Neural progenitor cell (in vitro differentiated cells): ENCODE data around the gene CMPK1. TPM values are rescaled to one million over a fixed set of nuclear protein-coding genes. Genes with fewer than 3 reads are reported as not detected.

Experiments used
- DNase-seq: peaks from one replicate; pipeline ENCODE4 v3.0.0-alpha.2; 2016; ENCODE audit warnings: low spot score
- H2AFZ ChIP-seq: fragments of 200-600 bp; sonication (generic); replicated peaks from 2 replicates; pipeline ENCODE4 v1.6.1; 2016; ENCODE audit warnings: antibody characterized with exemption
- H3F3A ChIP-seq: fragments of 200-600 bp; sonication (generic); 2 replicates; pipeline ENCODE4 v1.6.1; 2016; ENCODE audit warnings: antibody characterized with exemption, low read depth
- H3K27ac ChIP-seq: fragments of 200-600 bp; sonication (generic); 2 replicates; pipeline ENCODE4 v1.5.1; 2016; ENCODE audit warnings: mild to moderate bottlenecking
- H3K27me3 ChIP-seq: fragments of 200-600 bp; sonication (generic); 2 replicates; pipeline ENCODE4 v1.6.1; 2016; ENCODE audit warnings: mild to moderate bottlenecking, moderate library complexity
- H3K36me3 ChIP-seq: fragments of 200-600 bp; sonication (generic); 2 replicates; pipeline ENCODE4 v1.5.1; 2016
- H3K4me1 ChIP-seq: fragments of 200-600 bp; sonication (generic); 2 replicates; pipeline ENCODE4 v1.6.1; 2016; ENCODE audit warnings: mixed run types
- H3K4me2 ChIP-seq: fragments of 200-600 bp; sonication (generic); 2 replicates; pipeline ENCODE4 v1.6.1; 2016
- H3K4me3 ChIP-seq: fragments of 200-600 bp; sonication (generic); 2 replicates; pipeline ENCODE4 v1.5.1; 2016
- H3K79me2 ChIP-seq: fragments of 200-600 bp; sonication (generic); 2 replicates; pipeline ENCODE4 v1.6.1; 2016; ENCODE audit warnings: low read depth
- H3K9ac ChIP-seq: fragments of 200-600 bp; sonication (generic); 2 replicates; pipeline ENCODE4 v1.6.1; 2016
- H3K9me3 ChIP-seq: fragments of 200-600 bp; sonication (generic); 2 replicates; pipeline ENCODE4 v1.5.1; 2016; ENCODE audit warnings: low read depth
- H4K20me1 ChIP-seq: fragments of 200-600 bp; sonication (generic); 2 replicates; pipeline ENCODE4 v1.6.1; 2016; ENCODE audit warnings: low read depth
- H3K27ac Mint-ChIP-seq: 3 replicates; pipeline ENCODE4 v1.8.0; 2021; ENCODE audit warnings: mixed read lengths
- H3K27me3 Mint-ChIP-seq: 2 replicates; pipeline ENCODE4 v1.8.0; 2022; ENCODE audit warnings: low read depth, mild to moderate bottlenecking, inconsistent platforms, moderate library complexity, mixed read lengths; ENCODE audit not compliant: insufficient read depth
- H3K36me3 Mint-ChIP-seq: 3 replicates; pipeline ENCODE4 v1.8.0; 2021; ENCODE audit warnings: mixed read lengths
- H3K4me1 Mint-ChIP-seq: 3 replicates; pipeline ENCODE4 v1.8.0; 2021; ENCODE audit warnings: mixed read lengths
- H3K4me3 Mint-ChIP-seq: 3 replicates; pipeline ENCODE4 v1.8.0; 2021; ENCODE audit warnings: mild to moderate bottlenecking, moderate library complexity, mixed read lengths
- H3K9me3 Mint-ChIP-seq: 3 replicates; pipeline ENCODE4 v1.8.0; 2020; ENCODE audit warnings: mixed read lengths
- CTCF ChIP-seq: fragments of 200-600 bp; sonication (generic); IDR thresholded peaks from 2 replicates; pipeline ENCODE4 v1.5.1; 2017; ENCODE audit warnings: antibody characterized with exemption, mild to moderate bottlenecking
- EZH2 ChIP-seq: fragments of 200-600 bp; sonication (generic); IDR thresholded peaks from 2 replicates; pipeline ENCODE4 v1.6.1; 2017; ENCODE audit warnings: antibody characterized with exemption, mild to moderate bottlenecking, moderate library complexity
- EZH2phosphoT487 ChIP-seq: fragments of 200-600 bp; sonication (generic); IDR thresholded peaks from 2 replicates; pipeline ENCODE4 v1.6.1; 2017; ENCODE audit warnings: antibody characterized with exemption
- total RNA-seq: library from RNA; depleted of rRNA; stranded (reverse); fragments of >200 nt; gene quantifications from 2 replicates; pipeline ENCODE4 v1.2.3, GENCODE V29; 2015; ENCODE audit warnings: low replicate concordance

The CMPK1 gene
- total RNA-seq, 1 donor from 2014 or later, result 68.0 TPM

GRCh38 chr1:47405697-47406096 lies 72.1 kb downstream of the CMPK1 start:
- Mint-ChIP-seq H3K9me3 (no peaks in the 10 kb centered on the region), H3K27ac (no peak overlapping the region)
- no peak for DNase-seq

GRCh38 chr1:47406966-47407365 lies 73.4 kb downstream of the CMPK1 start:
- Histone ChIP-seq H3K9me3 (no peaks in the 10 kb centered on the region), H3K4me1 (peaks cover 2% of the 10 kb centered on the region), H3K79me2 (no peaks in the 10 kb centered on the region), H3K4me2 (no peak overlapping the region), H3K9ac (no peak overlapping the region), H3K27me3 (peaks cover 53% of the 10 kb centered on the region), H3K36me3 (no peaks in the 10 kb centered on the region), H4K20me1 (no peaks in the 10 kb centered on the region), H3K4me3 (no peak overlapping the region), H3K27ac (no peak overlapping the region), H3F3A (no peaks in the 10 kb centered on the region), H2AFZ (no peak overlapping the region)
- Mint-ChIP-seq H3K9me3 (no peaks in the 10 kb centered on the region), H3K4me3 (no peak overlapping the region), H3K4me1 (no peaks in the 10 kb centered on the region), H3K27me3 (peaks cover 16% of the 10 kb centered on the region), H3K36me3 (no peaks in the 10 kb centered on the region), H3K27ac (no peak overlapping the region)
- no peak for DNase-seq
- TF ChIP-seq EZH2 (no peak), EZH2phosphoT487 (no peak), CTCF (no peak)

More at GRCh38 chr1:47405697-47406096, 72.1 kb downstream of the CMPK1 start:
- TF ChIP-seq EZH2phosphoT487, result no peak
- TF ChIP-seq EZH2, result no peak
- TF ChIP-seq CTCF, result no peak
- Histone ChIP-seq H3K4me2 (no peak overlapping the region), H3K27ac (no peak overlapping the region), H3K4me1 (no peaks in the 10 kb centered on the region), H4K20me1 (no peaks in the 10 kb centered on the region), H3K9ac (no peak overlapping the region), H3K27me3 (peaks cover 55% of the 10 kb centered on the region), H3K36me3 (no peaks in the 10 kb centered on the region), H2AFZ (no peak overlapping the region), H3K9me3 (no peaks in the 10 kb centered on the region), H3K79me2 (no peaks in the 10 kb centered on the region), H3F3A (no peaks in the 10 kb centered on the region), H3K4me3 (no peak overlapping the region)
- no peaks in the 10 kb centered on the region for H3K36me3 Mint-ChIP-seq
- H3K4me1 Mint-ChIP-seq, result no peaks in the 10 kb centered on the region
- H3K4me3 Mint-ChIP-seq, result no peak overlapping the region
- H3K27me3 Mint-ChIP-seq, result peaks cover 16% of the 10 kb centered on the region

- no peaks in the 10 kb centered on the region for H3K36me3 ChIP-seq
- no peaks in the 10 kb centered on the region for H4K20me1 ChIP-seq
- Mint-ChIP-seq H3K9me3 (no peaks in the 10 kb centered on the region), H3K4me1 (no peaks in the 10 kb centered on the region), H3K27me3 (peaks cover 16% of the 10 kb centered on the region), H3K36me3 (no peaks in the 10 kb centered on the region), H3K4me3 (no peak overlapping the region), H3K27ac (no peak overlapping the region)
- no peaks in the 10 kb centered on the region for H3K9me3 ChIP-seq
- no peak overlapping the region for H3K4me3 ChIP-seq
- no peak overlapping the region for H3K9ac ChIP-seq
- H3K4me1 ChIP-seq, result peaks cover 7% of the 10 kb centered on the region
- H3K79me2 ChIP-seq, result no peaks in the 10 kb centered on the region
- no peak for DNase-seq
- peaks cover 53% of the 10 kb centered on the region for H3K27me3 ChIP-seq
- H2AFZ ChIP-seq, result no peak overlapping the region
- no peak overlapping the region for H3K4me2 ChIP-seq
- no peak for TF ChIP-seq EZH2
- no peak for TF ChIP-seq CTCF
- TF ChIP-seq EZH2phosphoT487, result no peak
- peaks cover 5% of the 10 kb centered on the region for H3F3A ChIP-seq
- no peak overlapping the region for H3K27ac ChIP-seq
These were observed 73.9 kb downstream of the CMPK1 start for GRCh38 chr1:47407481-47407880.
